HG02885 (cell line): ENCODE data around the gene NUP93.
"Not testable (repeated sequence)": the region's sequence is repeated elsewhere in the genome, so short reads cannot be mapped to it uniquely, and the experiment has no call there.

ENCODE experiments used
- ATAC-seq: cut with Tn5 transposase; IDR thresholded peaks from one replicate; pipeline ENCODE4 v1.9.1; 2021; ENCODE audit warnings: mild to moderate bottlenecking; ENCODE audit not compliant: unreplicated experiment, poor library complexity

NUP93 gene

DNA sequence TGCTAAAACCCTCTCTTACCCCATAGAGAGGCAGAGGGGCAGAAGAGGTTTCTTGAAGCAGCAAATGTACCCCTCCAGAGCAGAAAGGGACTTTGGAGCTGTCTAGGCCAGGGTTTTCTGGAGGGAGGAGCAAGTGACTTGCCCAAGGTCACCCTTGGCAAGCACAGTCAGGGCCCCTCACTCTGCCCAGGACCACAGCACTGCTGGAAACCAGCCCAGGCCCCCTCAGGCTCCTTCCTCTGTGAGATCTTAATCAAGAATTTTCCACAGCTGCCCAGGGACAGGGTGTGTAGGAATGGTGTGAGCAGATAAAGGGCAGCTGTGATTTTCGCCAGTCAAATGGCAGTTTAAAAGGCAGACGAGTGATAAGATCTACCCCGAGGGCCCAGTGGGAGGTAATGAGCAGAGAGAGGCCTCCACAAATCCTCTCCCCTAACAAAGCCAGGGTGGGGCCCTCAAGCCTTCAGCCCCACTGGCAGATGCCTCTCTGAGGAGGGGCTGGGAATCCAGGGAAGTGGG, 131.2 kb downstream of the NUP93 start:
- ATAC-seq = no peak

DNA sequence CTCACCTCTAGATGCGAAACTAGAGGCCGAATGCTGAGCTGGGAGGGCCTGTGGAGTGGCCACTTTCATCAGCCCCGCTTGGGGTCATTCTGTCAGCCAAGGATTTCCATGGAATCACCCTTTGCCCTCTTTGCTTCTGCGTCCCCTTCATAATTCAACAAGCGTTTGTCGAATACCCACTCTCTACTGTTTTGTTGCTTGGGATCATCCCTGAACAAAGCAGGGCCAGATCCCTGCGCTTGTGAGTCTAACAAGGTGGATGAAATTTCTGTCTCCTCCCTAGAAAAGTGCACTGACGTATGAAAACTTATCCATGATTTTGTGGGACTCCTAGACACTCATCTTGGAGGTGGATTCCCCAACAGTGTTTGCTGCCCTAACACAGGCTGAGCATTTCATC, 131.8 kb downstream of the NUP93 start:
- ATAC-seq = no peak

DNA sequence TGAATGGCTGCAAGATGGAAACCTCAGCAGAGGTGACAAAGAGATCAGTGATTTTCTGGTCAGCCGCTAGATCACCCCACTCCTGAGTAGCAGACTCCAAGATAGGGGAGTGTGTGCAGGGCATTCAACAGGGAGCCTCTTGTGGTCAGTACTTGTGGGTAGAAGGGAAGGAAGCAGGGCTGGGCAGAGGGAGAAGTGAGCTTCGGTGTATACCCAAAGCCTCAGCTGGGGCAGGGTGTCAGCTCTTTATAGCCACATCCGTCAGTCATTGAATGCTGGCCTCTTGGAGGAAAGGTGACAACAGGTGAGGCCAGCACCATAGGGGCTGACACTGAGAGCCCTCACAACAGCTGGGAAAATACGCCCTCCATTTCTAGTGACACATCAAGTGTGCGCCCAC, 132.8 kb downstream of the NUP93 start:
- no peak for ATAC-seq

- no peak for ATAC-seq
These were observed 135.0 kb downstream of the NUP93 start, which contains the start of gene SLC12A3 for GRCh38 chr16:56864960-56865359. Gene SLC12A3 (plus strand): TSS chr16:56865207. CDS start chr16:56865236, 29 bp downstream.

DNA sequence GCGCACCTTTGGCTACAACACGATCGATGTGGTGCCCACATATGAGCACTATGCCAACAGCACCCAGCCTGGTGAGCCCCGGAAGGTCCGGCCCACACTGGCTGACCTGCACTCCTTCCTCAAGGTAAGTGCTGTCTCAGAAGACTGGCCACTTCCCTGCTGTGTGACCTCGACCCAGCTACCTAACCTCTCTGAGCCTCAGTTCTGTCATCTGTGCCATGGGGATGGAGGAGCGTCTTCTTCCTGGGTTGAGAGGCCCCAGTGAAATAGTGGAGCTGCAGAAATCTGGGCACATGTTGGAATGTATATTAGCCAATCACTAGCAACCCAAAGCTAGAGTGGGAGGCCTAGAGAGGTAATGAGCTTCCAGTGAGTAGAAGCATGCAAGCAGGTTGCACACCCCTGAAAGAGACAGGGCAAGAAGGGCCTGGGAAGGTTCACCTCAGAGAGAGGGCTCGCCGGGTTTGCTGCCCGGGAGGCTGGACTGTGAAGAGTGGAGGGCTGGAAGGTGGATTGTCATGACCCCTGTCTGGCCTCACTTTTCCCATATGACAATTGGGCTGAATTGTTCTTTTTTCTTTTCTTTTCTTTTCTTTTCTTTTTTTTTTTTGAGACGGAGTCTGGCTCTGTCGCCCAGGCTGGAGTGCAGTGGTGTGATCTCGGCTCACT, 135.6 kb downstream of the NUP93 start:
- no peak for ATAC-seq

- ATAC-seq = no peak
These were observed 137.3 kb downstream of the NUP93 start for GRCh38 chr16:56866955-56867830.

DNA sequence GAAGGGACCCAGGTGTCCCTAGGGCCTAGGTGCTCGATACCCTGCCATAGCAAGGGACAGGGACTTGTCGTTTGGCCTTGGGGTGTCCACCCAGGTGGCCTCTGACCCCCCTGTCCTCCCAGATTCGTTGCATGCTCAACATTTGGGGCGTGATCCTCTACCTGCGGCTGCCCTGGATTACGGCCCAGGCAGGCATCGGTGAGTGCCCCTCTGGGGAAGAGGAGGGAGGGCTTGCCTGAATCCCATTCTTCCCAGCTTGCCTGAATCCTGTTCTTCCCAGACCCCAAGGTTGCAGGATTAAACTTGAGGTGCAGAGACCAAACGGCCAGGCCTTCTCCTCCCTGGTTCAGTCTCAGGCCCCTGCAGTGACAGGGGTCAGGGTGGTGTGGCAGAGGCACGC, 138.2 kb downstream of the NUP93 start:
- ATAC-seq = no peak

DNA sequence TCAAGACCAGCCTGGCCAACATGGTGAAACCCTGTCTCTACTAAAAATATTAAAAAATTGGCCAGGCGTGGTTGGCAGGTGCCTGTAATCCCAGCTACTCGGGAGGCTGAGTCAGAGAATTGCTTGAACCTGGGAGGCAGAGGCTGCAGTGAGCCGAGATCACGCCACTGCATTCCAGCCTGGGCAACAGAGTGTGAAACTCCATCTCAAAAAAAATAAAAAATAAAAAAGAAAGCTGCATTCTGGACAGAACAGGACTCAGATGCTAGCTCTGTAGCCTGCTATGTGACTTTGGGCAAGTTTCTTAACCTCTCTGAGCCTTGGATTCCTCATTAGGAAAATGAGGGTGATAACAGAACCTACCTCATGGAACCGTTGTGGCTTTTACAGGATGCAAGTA, 138.8 kb downstream of the NUP93 start:
- ATAC-seq = not testable (repeated sequence)

GRCh38 chr16:56869513-56870275, 139.8 kb downstream of the NUP93 start:
- no peak for ATAC-seq

GRCh38 chr16:56870276-56870888, 140.5 kb downstream of the NUP93 start:
- no peak for ATAC-seq

DNA sequence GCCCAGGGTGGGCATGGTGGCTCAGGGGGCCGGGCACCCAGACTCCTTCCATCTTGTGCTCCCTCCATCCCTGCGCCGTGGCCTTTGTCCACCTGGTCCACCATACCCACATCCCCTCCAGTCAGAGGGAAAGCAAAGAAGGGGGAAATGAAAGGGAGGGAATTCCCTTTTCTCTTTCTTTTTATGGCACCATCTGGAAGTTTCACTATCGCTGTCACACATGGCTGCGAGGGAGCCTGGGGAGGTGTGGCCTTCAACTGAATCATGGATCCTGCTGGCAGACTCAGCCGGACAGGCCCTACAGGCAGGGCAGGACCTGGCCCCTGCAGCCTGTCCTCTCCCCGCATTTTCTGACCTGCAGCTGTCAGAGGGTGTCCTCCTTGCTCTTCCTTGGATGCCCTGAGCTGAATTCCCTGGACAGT, 141.3 kb downstream of the NUP93 start:
- ATAC-seq = no peak

DNA sequence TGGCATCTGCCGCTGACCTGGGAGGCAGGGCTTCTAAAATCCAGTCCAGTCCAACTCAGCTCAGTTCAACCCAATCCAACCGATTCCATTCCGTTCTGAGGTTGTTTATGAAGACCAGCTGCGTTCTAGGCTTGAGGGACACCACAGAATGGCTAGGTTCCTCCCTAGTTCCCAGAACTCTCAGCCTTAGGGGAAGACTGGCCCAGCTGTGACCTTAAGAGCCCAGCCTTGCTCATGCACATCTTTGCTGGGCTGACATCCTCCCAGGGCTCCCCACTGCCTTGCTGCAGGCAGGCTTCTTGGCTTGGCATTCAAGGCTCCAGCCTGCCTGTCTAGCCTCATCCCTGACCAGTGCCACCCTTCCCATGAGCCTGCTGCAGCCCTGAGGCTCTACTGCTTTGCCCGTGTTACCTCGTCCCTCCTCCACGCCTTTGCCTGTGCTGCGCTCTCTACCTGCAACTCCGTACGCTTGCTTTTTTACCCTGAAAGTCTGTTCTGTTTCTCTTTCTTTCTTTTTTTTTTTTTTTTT, 143.0 kb downstream of the NUP93 start:
- ATAC-seq = no peak

DNA sequence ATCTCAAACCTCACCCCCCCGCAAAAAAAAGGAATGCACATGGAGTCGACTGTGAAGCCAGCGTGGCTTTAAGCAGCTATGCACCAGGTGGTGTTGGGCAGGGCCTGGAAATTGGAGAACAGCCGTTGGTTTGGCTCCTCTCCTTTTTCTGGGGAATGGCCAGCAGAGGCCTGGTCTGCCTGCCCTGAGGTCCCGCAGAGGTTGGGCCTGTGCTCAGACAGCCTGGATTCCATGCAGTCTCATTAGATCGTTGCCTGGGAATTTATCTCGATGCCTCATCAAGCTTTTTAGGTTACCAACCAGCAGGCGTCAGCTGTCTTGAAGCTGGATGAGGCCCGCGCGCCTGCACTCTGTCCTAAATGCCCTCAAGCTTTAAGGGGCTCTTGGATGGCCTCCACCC, 144.9 kb downstream of the NUP93 start:
- no peak for ATAC-seq

GRCh38 chr16:56876048-56876447, 146.1 kb downstream of the NUP93 start:
- no peak for ATAC-seq

DNA sequence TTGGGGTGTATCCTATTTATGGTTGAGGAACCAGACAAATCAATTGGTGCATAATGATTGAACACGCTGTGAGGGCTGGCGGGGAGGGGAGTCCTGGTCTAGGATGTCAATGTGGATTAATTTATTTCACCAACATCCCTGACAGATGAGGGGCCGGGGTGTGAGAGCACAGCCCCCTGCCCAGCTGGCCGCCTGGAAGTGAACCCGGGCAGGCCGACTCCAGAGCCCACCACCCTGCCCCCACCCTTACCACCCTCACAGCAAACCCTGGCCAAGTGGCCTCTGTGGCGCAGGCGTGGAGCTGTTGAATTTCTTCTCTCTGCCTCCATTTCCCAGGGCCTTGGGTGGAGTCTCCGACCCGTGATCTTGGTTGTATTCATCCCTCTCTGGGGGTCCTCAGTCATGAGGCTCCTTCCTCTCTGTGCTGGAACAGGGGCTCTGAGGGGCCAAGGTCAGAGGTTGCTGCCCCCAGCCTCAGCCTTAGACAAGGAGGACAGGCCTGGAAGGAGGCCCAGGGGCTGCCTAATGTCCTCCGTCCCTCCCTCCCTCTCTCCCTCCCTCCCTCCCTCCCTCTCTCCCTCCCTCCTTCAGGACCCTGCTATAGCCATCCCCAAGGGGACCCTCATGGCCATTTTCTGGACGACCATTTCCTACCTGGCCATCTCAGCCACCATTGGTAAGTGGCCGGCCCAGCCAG, 147.7 kb downstream of the NUP93 start:
- no peak for ATAC-seq

DNA sequence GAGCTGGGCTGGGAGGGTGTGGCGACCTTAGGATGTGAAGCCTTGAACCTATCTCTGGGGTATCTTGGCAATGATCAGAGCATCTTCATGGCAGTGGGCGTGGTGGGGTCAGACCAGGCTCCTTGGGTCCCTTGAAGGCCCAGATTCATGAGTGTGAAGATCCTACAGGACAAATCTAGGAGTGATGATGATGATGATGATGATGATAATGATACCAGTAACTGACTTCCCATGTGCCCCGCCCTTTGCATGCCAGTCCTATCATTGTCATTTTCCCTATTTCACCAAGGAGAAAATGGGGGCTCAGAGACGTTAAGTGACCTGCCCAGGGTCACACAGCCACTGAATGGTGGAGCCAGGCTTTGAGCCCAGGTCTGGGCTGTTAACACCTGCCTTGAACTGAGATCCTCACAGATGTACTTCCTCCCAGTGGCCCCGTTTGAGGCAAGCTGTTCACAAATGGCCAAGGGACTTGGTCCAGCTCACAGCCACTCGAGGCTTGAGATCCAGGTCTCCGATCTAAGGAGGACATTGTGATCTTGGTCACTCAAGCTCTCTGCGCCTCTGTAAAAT, 148.4 kb downstream of the NUP93 start:
- ATAC-seq = no peak

DNA sequence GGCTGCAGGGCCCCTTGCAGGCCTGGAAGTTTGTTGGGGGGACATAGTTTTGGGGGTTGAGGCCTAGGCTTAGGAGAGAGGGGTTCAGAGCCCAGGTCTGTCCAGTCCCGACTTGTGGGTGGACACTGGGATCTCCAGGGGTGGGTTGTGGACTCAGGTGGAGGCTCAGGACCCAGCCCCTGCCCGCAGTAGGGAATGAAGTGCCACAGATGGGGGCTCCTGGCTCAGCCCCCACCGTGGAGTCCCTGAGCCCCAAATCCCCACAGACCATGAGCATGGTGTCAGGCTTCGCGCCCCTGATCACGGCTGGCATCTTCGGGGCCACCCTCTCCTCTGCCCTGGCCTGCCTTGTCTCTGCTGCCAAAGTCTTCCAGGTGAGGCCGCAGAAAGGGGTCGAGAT, 149.3 kb downstream of the NUP93 start:
- no peak for ATAC-seq

DNA sequence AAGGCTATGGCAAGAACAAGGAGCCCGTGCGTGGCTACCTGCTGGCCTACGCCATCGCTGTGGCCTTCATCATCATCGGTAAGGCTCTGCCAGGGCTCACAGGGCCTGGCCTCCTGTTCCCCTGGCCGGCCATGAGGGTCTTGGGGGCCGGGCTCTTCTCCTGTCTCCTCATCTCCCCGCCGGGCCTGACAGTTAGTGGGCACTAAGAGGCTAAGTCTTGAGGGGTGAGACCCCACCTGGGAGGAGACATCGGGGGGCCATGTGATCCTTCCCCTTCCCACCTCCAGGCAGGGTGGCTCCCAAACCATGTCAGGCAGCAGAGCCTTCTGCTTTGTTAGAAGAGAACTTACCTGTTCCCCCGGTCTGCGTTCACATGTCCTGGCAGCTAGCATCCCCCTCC, 150.2 kb downstream of the NUP93 start:
- ATAC-seq = no peak

DNA sequence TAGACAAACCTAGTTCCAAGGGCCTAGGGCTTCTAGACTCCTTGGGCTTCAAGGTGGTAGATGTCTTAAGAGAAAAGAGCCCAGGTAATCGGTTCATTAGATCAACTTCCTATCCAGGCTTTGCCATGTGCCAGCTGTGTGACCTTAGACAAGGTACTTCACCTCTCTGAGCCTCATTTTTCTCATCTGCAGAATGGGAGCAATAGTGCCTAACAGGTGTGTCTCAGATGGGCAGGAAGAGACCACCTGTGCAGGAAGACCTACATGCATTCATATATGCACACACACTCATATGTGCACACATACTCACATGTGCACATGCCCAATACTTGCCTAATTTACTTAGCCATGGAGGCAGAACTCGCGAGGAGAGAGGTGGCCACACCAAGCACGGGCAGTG, 150.8 kb downstream of the NUP93 start:
- ATAC-seq = no peak
